ACC112 (cell line): ENCODE data around the gene PRDM9.
"Not testable (repeated sequence)": the region's sequence is repeated elsewhere in the genome, so short reads cannot be mapped to it uniquely, and the experiment has no call there.

Experiments
- H2AFZ ChIP-seq: fragments of 200-600 bp; sonication (generic); one replicate; pipeline ENCODE4 v1.6.0; 2017; ENCODE audit warnings: antibody characterized with exemption, low read length; ENCODE audit not compliant: unreplicated experiment
- H3K27ac ChIP-seq: fragments of 200-600 bp; sonication (generic); 2 replicates; pipeline ENCODE4 v1.5.1; 2014; ENCODE audit warnings: low read depth, mild to moderate bottlenecking, antibody characterized with exemption, low read length, moderate library complexity
- H3K27me3 ChIP-seq: fragments of 200-600 bp; sonication (generic); 2 replicates; pipeline ENCODE4 v1.6.1; 2014; ENCODE audit warnings: mild to moderate bottlenecking, antibody characterized with exemption, low read length, moderate library complexity, mixed read lengths; ENCODE audit not compliant: insufficient read depth
- H3K36me3 ChIP-seq: fragments of 200-600 bp; sonication (generic); 2 replicates; pipeline ENCODE4 v1.6.1; 2016; ENCODE audit warnings: mild to moderate bottlenecking, antibody characterized with exemption, low read length, moderate library complexity, mixed read lengths; ENCODE audit not compliant: insufficient read depth
- H3K4me1 ChIP-seq: fragments of 200-600 bp; sonication (generic); one replicate; pipeline ENCODE4 v1.6.1; 2016; ENCODE audit warnings: low read length, mixed read lengths; ENCODE audit not compliant: insufficient read depth, unreplicated experiment, control insufficient read depth
- H3K4me3 ChIP-seq: fragments of 200-600 bp; sonication (generic); 2 replicates; pipeline ENCODE4 v1.5.1; 2014; ENCODE audit warnings: mild to moderate bottlenecking, low read depth, low read length
- H3K79me2 ChIP-seq: fragments of 200-600 bp; sonication (generic); one replicate; pipeline ENCODE4 v1.6.0; 2016; ENCODE audit warnings: low read length; ENCODE audit not compliant: control insufficient read depth, unreplicated experiment, insufficient read depth

The PRDM9 gene

DNA sequence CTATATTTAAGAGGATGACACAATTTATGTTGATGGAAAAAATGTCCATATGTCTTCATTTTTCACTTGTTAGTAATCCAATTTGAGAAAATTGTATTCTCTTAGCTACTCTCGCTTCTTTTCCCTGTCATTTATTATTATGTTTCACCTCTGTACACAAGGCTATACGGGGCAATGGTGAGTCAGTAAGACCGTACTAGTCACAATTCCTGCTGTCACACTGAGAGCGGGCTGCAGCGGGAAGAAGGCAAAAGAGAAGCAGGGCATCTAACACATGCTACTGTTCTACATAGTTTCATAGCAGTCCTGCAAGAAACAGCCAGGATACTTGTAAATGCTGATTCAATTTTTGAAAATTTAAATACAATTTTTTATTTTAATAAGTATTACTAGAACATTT is 23.3 kb upstream of the PRDM9 start:
- H2AFZ ChIP-seq = no peak overlapping the region
- H3K27me3 ChIP-seq = no peaks in the 10 kb centered on the region
- H3K4me3 ChIP-seq = no peak overlapping the region
- H3K4me1 ChIP-seq = no peaks in the 10 kb centered on the region
- H3K27ac ChIP-seq = no peak overlapping the region
- no peaks in the 10 kb centered on the region for H3K36me3 ChIP-seq
- H3K79me2 ChIP-seq = no peaks in the 10 kb centered on the region

DNA sequence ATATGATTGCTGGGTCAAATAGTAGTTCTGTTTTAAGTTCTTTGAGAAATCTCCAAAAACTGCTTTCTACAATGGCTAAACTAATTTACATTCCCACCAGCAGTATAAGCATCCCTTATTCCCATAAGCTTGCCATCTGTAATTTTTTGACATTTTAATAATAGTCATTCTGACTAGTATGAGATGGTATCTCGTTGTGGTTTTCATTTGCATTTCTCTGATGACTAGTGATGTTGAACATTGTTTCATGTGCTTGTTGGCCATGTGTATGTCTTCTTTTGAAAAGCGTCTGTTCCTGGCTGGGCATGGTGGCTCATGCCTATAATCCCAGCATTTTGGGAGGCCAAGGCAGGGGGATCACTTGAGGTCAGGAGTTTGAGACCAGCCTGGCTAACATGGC is 21.2 kb upstream of the PRDM9 start:
- H3K27ac ChIP-seq, H2AFZ ChIP-seq, H3K4me3 ChIP-seq, H3K79me2 ChIP-seq, H3K36me3 ChIP-seq, H3K4me1 ChIP-seq, H3K27me3 ChIP-seq: not testable (repeated sequence)

DNA sequence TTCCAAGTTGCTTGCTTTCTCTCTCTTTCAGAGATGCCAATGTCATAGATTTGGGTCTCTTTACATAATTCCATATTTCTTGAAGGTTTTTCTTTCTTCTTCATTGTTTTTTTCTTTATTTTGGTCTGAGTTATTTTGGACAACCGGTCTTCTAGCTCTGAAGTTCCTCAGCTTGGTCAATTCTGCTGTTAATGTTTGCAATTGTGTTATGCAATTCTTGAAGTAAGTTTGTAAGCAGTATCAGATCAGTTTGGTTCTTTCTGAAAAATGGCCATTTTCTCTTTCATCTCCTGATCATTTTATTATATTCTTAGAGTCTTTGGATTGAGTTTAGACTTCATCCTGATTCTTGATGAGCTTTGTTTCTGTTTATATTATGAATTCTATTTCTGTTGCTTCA is 16.4 kb upstream of the PRDM9 start:
- H3K27me3 ChIP-seq = no peaks in the 10 kb centered on the region
- H2AFZ ChIP-seq = no peak overlapping the region
- no peak overlapping the region for H3K4me3 ChIP-seq
- no peaks in the 10 kb centered on the region for H3K4me1 ChIP-seq
- no peak overlapping the region for H3K27ac ChIP-seq
- no peaks in the 10 kb centered on the region for H3K36me3 ChIP-seq
- no peaks in the 10 kb centered on the region for H3K79me2 ChIP-seq

DNA sequence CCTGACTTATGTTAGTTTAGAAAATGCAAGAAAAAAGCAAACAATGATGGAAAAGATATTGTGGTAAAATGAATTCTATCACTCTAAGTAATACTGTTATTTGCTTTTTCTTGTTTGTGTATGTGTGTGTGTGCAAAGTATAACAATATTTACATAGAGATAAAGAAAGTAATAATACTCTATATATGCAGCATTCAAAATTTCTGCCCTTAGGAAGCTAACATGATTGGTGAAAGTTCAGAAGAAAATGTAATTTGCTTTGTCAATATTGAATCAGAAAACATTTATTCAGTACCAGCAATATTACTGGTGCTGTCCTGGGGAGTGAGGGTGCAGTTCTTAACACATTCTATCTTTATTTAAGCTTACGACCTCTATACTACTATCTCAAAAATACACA is 12.9 kb upstream of the PRDM9 start:
- no peaks in the 10 kb centered on the region for H3K79me2 ChIP-seq
- no peaks in the 10 kb centered on the region for H3K27me3 ChIP-seq
- H3K36me3 ChIP-seq = no peaks in the 10 kb centered on the region
- H3K4me3 ChIP-seq = no peak overlapping the region
- no peaks in the 10 kb centered on the region for H3K4me1 ChIP-seq
- H2AFZ ChIP-seq = no peak overlapping the region
- H3K27ac ChIP-seq = no peak overlapping the region

DNA sequence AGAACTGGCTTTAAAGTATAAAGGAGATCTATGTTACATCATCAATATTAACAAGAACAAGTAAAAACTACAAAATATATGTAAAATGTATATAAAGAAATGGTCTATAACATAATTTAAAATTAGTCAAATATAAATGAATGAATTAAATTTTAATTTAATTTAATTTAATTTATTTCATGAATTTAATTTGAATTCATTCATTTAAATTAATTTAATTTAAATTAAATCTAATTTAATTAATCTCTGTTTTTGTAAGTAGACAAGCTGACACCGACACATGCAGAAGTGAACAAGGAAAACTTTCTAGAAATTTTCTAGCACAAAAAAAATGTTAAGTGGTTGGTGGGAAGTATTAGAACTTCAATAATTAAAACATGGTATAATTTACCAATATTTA is 10.8 kb upstream of the PRDM9 start:
- H3K4me3 ChIP-seq = no peak overlapping the region
- H3K27me3 ChIP-seq = no peaks in the 10 kb centered on the region
- H3K4me1 ChIP-seq = no peaks in the 10 kb centered on the region
- H3K36me3 ChIP-seq = no peaks in the 10 kb centered on the region
- H2AFZ ChIP-seq = no peak overlapping the region
- no peaks in the 10 kb centered on the region for H3K79me2 ChIP-seq
- H3K27ac ChIP-seq = no peak overlapping the region

DNA sequence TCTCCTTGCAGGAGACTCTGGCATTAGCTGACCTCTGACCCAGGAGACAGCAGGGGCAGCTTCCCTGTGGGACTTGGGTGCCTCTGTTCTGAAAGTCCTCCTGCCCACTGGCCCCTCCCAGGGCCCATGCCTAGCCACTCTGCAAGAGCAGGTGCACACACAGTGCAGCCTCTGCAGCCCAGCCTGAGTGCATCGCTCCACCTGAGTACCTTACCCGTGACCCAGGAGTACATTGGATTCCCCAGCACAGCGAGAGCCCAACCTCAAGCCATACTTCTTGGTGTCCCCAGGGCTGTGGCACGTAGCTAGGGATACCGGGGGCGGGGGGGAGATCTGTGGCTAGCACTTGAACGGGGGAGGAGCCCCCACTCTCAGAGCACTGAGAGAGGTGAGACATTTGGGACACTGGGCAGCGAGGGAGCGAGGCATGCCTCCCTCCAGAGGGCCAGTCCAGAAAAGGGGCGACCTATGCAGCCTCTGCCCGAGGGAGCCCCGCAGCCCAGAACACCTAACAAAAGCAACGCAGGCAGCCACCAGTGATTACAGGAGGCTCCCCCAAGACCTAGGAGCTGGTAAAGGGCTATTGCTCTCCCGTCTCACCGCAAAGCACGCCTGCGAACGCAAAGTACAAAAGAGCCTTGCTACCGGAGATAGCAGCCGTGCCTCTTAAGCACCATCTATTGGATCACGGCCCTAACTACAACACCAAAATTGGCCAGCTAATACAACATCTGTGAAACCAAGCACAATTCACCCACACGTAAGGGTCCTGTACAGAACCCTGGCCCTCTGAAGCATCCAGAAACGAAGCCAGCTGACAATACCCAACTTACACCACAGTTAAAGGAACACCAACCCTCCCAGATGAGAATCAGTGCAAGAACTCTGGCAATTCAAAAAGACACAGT is 826 bp upstream of the PRDM9 start:
- H2AFZ ChIP-seq = no peak overlapping the region
- no peaks in the 10 kb centered on the region for H3K27me3 ChIP-seq
- H3K36me3 ChIP-seq = no peaks in the 10 kb centered on the region
- no peak overlapping the region for H3K27ac ChIP-seq
- H3K4me3 ChIP-seq = no peak overlapping the region
- H3K4me1 ChIP-seq = no peaks in the 10 kb centered on the region
- H3K79me2 ChIP-seq = no peaks in the 10 kb centered on the region

DNA sequence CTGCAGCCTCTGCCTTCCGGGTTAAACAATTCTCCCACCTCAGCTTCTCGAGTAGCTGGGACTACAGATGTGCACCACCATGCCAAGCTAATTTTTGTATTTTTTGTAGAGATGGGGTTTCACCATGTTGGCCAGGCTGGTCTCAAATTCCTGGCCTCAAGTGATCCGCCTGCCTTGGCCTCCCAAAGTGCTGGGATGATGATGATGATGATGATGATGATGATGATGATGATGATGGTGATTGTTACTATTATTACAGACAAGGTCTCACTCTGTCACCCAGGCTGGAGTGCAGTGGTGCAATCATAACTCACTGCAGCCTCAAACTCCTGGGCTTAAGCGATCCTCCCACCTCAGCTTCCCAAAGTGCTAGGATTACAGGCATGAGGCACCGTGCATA is 3.0 kb downstream of the PRDM9 start:
- H3K4me1 ChIP-seq, H3K27me3 ChIP-seq, H3K36me3 ChIP-seq, H3K27ac ChIP-seq, H3K79me2 ChIP-seq, H3K4me3 ChIP-seq, H2AFZ ChIP-seq: not testable (repeated sequence)

DNA sequence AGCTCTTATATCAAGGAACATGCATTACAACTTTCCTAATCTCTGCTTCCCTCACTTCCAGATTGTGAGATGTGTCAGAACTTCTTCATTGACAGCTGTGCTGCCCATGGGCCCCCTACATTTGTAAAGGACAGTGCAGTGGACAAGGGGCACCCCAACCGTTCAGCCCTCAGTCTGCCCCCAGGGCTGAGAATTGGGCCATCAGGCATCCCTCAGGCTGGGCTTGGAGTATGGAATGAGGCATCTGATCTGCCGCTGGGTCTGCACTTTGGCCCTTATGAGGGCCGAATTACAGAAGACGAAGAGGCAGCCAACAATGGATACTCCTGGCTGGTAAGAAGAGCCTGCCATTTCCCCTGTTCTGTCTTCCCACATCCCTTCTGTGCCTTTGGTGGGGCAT is 15.1 kb downstream of the PRDM9 start:
- Histone ChIP-seq H3K36me3 (no peaks in the 10 kb centered on the region), H2AFZ (no peak overlapping the region), H3K27me3 (no peaks in the 10 kb centered on the region), H3K79me2 (no peaks in the 10 kb centered on the region), H3K27ac (no peak overlapping the region), H3K4me3 (no peak overlapping the region), H3K4me1 (no peaks in the 10 kb centered on the region)

DNA sequence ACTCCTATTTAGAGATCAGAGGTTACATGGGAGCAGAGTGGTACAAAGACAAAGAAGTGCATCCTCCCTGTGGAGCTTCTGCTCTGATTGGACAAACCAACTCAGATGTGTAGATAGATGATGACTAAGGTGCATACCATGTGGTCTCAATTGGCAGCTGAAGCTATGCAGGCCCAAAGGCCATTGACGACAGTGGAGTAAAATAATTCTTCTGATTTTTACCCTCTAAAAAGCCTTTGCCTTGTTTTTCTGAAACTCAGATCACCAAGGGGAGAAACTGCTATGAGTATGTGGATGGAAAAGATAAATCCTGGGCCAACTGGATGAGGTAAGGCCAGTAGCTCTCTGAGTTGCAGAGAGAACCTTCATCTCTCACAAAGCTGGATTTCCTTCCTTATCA is 15.6 kb downstream of the PRDM9 start:
- Histone ChIP-seq H3K27ac (no peak overlapping the region), H3K4me3 (no peak overlapping the region), H2AFZ (no peak overlapping the region), H3K27me3 (no peaks in the 10 kb centered on the region), H3K4me1 (no peaks in the 10 kb centered on the region), H3K79me2 (no peaks in the 10 kb centered on the region), H3K36me3 (no peaks in the 10 kb centered on the region)

DNA sequence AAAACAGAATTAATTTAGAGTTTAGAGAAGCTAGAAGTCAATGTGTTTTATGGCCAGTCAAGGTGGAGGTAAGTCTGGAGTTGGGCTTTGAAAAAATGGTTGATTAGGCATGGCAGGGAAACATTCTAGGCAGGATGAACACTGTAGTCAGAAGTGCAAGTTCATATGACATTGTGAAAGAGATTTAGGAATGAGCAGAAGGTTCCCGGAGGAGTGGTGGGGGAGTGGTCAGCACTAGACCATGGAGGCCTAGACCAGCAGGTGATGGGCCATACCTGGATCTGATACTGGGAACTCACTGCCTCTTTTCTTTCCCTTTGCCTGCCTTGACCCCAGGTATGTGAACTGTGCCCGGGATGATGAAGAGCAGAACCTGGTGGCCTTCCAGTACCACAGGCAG is 16.6 kb downstream of the PRDM9 start:
- no peaks in the 10 kb centered on the region for H3K36me3 ChIP-seq
- H3K4me3 ChIP-seq = no peak overlapping the region
- H3K4me1 ChIP-seq = no peaks in the 10 kb centered on the region
- no peaks in the 10 kb centered on the region for H3K27me3 ChIP-seq
- no peak overlapping the region for H2AFZ ChIP-seq
- no peaks in the 10 kb centered on the region for H3K79me2 ChIP-seq
- no peak overlapping the region for H3K27ac ChIP-seq

DNA sequence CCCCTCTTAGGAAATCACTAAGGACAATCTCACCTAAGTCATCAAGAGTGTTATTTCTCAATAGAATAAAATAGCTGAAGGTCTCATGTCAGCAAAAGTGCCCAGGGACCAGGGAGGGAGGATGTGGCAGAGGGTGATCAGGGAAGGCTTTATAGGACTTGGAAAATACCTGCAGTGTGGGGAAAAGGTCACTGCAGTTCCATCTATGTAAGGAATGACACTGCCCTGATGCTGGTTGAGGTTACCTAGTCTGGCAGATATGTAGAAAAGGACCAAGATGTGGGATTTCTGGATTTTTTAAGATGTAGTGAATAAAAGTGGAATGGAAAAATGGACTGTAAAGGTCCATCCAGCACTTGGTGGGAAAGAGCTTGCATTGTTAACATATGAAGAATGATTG is 18.3 kb downstream of the PRDM9 start:
- H2AFZ ChIP-seq = no peak overlapping the region
- H3K4me1 ChIP-seq = no peaks in the 10 kb centered on the region
- no peak overlapping the region for H3K27ac ChIP-seq
- no peaks in the 10 kb centered on the region for H3K27me3 ChIP-seq
- H3K79me2 ChIP-seq = no peaks in the 10 kb centered on the region
- H3K4me3 ChIP-seq = no peak overlapping the region
- no peaks in the 10 kb centered on the region for H3K36me3 ChIP-seq
